Measurements from ENCODE around the gene NKX6-2. TPM values are rescaled to one million over a fixed set of nuclear protein-coding genes. Genes with fewer than 3 reads are reported as not detected.
"Not testable (repeated sequence)": the region's sequence is repeated elsewhere in the genome, so short reads cannot be mapped to it uniquely, and the experiment has no call there.

The NKX6-2 gene
- not detected in 2 replicates for total RNA-seq (2014; rRNA removed; shearing (Covaris generic))

DNA sequence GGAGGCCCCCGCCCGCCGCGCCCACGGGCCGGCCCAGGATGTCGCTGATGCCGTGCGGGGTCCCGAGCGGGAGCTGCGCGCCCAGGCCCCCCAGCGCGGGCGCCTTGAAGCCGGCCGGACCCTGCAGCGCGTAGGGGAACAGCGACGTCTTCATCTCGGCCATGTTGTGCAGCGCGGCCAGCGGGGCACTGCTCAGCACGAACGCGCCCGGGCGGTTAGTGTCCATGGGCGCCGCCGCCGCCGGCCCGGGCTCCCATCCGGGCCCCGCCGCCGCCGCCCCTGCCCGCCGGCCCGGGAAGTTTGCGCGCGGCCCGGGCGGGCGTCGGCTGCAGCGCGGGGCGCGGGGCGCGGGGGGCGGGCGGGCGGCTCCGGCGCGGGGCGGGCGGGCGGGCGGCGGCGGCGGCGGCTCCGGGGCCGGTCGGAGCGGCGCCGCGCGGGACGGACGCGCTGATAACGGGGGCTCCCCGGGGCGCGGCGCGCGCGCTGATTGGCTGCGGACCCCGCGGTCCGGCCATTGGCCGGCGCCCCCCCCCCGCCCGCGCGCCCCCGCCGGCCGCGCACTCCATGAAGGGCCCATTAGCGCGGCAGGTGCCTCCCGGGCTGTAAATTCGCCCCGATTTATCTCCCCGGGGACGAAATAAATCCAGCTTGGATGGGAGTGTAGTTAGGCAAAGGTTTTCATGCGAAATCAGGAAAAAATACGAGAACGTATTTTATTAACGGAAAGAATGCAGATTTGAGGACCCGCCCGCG is at the start of gene NKX6-2:
NKX6-2 (minus strand) TSS at position 425 of the 753 bp plus-strand sequence; CDS start at position 226, 199 bp downstream.
- no peak for DNase-seq (ENCODE audit: low spot score)

GRCh38 chr10:132834891-132835847 is 49.2 kb upstream of the NKX6-2 start:
- DNase-seq (ENCODE audit: low spot score) = no peak

GRCh38 chr10:132834311-132834761 is 48.4 kb upstream of the NKX6-2 start:
- no peak for DNase-seq (ENCODE audit: low spot score)

- DNase-seq (ENCODE audit: low spot score) = no peak
These were observed 47.6 kb upstream of the NKX6-2 start for GRCh38 chr10:132833421-132834111.

GRCh38 chr10:132832186-132832969 is 46.4 kb upstream of the NKX6-2 start:
- DNase-seq (ENCODE audit: low spot score) = no peak

GRCh38 chr10:132829403-132829802 is 43.5 kb upstream of the NKX6-2 start:
- DNase-seq (ENCODE audit: low spot score) = no peak

DNA sequence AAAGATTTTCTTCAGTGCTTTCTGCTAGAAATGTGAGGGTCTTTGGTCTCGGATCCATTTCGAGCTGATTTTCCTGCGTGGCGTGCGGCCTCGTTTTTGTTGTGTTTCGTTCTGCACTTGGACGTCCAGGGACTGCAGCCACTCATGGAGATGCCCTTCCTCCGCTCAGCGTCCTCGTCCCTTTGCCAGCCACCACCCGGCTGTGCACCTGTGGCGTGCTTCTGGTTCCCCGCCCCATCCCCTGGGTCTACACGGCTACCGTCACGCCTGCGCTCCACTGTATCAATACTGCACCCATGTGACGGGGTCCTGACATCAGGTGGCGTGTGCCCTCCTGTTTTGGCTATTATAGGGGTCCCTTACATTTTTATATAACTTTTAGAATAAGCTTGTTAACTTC is 42.7 kb upstream of the NKX6-2 start:
- DNase-seq (ENCODE audit: low spot score) = no peak

GRCh38 chr10:132827861-132828539 is 42.1 kb upstream of the NKX6-2 start:
- no peak for DNase-seq (ENCODE audit: low spot score)

DNA sequence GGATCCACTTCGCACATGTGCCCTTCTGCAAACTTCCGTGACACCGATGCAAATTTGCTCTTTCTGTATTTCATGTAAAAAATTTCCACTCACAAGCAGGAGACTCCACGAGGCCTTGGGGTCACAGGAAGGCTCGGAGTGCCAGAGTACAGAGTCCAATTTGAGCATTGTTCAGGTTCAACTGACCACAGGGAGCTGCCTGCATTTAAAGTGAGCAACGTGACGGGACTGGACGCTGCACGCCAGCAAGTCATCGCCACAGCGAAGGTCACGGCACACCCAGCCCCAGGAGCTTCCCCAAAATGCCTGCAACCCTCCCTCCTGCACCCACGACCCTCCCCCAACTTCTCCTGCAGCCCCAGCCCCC is 41.5 kb upstream of the NKX6-2 start:
- DNase-seq (ENCODE audit: low spot score) = no peak

- DNase-seq (ENCODE audit: low spot score) = no peak
These were observed 40.8 kb upstream of the NKX6-2 start for GRCh38 chr10:132826524-132827422.

- not testable (repeated sequence) for DNase-seq (ENCODE audit: low spot score)
These were observed 40.0 kb upstream of the NKX6-2 start for GRCh38 chr10:132825783-132826523.

DNA sequence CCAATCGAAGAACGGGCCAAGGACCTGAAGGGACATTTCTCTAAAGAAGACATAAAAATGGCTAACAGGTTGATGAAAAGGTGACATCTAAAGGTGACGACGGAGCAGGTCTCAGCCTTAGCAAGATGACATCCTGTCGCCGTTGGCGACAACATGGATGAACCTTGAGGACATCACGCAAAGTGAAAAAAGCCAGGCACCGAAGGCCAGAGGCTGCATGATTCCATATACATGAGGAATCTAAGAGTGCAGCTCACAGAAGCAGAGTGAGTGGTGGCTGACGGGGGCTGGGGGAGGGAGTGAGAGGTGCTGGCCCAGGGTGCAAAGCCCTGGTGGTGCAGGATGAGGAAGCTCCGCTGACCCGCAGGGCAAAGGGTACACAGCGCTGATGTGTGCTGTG is 34.1 kb upstream of the NKX6-2 start:
- DNase-seq (ENCODE audit: low spot score) = no peak

DNA sequence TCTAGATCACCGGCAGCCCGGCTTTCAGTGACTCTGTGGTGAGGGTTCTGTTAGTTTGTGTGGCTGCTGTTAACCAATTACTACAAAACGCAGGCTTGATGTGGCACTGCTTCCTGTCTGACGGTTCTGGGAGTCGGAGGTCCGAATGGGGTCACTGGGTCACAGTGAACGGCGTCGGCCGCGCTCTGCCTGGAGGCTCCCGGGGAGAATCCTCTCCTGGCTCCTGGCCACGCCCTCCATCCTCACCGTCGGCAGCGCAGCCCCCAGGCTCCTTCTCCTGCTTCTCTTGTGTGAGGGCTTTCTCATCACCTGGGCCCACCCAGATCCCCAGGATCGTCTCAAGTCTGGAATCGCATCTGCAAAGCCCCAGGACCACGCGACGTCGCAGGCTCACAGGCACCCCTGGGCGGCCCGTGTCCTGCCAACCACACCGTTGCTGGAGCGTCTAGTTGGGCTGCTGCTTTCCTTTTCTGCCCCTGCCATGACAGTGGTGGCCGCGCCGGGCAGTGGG is 31.8 kb upstream of the NKX6-2 start:
- no peak for DNase-seq (ENCODE audit: low spot score)

GRCh38 chr10:132816718-132817117 is 30.8 kb upstream of the NKX6-2 start:
- DNase-seq (ENCODE audit: low spot score) = no peak

DNA sequence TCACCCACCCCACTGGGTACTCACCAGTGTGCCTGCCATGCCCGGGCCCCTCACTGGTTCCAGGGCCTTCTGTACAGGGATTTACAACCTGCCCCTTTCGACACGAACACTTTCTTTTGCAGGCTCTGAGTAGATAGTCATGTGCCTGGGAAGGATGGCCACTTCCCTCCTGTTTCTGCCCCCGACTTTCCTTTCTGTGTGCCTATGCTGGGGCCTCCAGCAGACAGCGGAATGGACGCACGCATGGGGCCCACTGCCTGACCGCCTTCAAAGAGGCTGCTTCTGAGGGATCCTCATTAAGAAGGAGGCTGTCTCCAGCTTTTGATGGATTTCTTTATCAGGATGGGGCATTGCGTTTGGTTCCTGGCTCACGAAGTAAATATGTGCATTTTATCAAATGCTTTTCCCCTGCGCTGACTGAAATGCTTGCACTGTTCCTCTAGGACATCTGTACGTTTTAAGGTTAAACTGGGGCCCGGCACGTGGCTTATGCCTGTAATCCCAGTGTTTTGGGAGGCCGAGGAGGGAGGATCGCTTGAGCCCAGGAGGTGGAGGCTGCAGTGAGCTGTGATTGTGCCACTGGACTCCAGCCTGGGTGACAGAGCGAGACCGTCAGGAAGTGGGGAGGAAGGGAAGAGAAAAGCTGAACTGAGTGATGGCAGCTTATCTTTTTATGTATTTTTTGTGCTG is 29.4 kb upstream of the NKX6-2 start:
- no peak for DNase-seq (ENCODE audit: low spot score)

DNA sequence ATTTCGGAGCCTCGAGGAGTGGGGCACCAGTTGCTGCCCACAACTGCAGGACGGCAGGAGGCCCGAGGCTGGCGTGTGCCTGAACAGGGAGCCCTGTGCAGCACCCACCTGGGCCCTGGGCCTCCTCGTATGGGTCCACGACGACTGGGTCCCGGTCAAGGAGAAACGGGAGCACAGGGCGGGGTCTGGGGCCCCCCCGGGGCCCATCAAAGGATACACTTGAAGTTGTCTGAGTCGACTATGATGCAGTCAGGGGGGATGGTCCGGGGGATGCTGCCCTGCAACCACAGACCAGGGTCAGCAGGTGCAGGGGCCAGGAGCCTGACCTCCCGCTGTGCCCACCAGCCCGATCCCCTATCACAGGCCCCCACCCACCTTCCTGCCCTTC is 28.5 kb upstream of the NKX6-2 start:
- no peak for DNase-seq (ENCODE audit: low spot score)

- DNase-seq (ENCODE audit: low spot score) = no peak
These were observed 27.9 kb upstream of the NKX6-2 start for GRCh38 chr10:132813560-132814468.
